ENCODE data around the gene AANAT.
A peak's percentile ranks its signal among the peaks of the same experiment; 100 is the strongest.

AANAT gene

GRCh38 chr17:76501018-76501826 is 33.8 kb downstream of the AANAT start, which contains the start of gene RHBDF2 (continued):
- TF ChIP-seq ZNF211 (tag by site-specific recombination; IDR thresholded peaks at IDR 0.05; ENCODE audit: low read depth) (no peak), ZNF174 (tag by site-specific recombination; IDR thresholded peaks at IDR 0.05) (no peak), ZNF561 (tag by site-specific recombination; IDR thresholded peaks at IDR 0.05; ENCODE audit: borderline replicate concordance) (peak; percentile 92), PRDM10 (tag by site-specific recombination; IDR thresholded peaks at IDR 0.05) (no peak), ZNF558 (tag by site-specific recombination; IDR thresholded peaks at IDR 0.05) (no peak), ZNF473 (tag by site-specific recombination; IDR thresholded peaks at IDR 0.05) (no peak), ZXDB (tag by site-specific recombination; IDR thresholded peaks at IDR 0.05) (no peak), ZNF837 (tag by site-specific recombination; IDR thresholded peaks at IDR 0.05) (no peak), ZNF585B (tag by site-specific recombination; IDR thresholded peaks at IDR 0.05) (no peak), ZSCAN16 (tag by site-specific recombination; IDR thresholded peaks at IDR 0.05) (no peak)
- TF ChIP-seq, protein P1, sequence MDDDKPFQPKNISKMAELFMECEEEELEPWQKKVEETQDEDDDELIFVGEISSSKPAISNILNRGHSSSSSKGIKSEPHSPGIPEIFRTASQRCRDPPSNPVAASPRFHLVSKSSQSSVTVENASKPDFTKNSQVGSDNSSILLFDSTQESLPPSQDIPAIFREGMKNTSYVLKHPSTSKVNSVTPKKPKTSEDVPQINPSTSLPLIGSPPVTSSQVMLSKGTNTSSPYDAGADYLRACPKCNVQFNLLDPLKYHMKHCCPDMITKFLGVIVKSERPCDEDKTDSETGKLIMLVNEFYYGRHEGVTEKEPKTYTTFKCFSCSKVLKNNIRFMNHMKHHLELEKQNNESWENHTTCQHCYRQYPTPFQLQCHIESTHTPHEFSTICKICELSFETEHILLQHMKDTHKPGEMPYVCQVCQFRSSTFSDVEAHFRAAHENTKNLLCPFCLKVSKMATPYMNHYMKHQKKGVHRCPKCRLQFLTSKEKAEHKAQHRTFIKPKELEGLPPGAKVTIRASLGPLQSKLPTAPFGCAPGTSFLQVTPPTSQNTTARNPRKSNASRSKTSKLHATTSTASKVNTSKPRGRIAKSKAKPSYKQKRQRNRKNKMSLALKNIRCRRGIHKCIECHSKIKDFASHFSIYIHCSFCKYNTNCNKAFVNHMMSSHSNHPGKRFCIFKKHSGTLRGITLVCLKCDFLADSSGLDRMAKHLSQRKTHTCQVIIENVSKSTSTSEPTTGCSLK (tag by site-specific recombination; IDR thresholded peaks at IDR 0.05), result no peak

DNA sequence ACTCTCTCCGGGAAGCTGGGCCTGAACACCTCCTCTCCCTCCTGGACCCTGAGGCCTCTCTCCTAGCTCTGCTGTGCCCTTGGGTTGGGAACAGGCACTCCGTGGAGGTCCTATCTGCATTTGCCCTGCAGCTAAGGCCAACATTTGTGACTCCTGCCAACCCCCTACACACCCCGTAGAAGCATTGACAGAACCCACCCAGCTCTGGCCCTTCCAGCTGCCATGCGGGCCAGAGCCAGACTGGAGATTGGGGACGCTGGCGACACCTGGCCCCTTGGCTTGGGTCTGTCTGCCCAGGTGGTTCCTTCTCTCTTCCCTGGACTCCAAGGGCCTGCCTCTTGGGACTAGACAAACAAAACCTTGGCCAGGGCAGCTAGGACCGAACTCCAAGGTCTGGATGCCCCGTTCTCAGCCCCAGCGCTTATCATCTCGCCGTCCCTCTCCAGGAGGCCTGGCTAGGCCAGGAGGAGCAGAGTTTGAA is 34.5 kb downstream of the AANAT start:
- H3K4me3 ChIP-seq (ENCODE audit: low read depth, low read length), result no peak overlapping the region
- H3K36me3 ChIP-seq (ENCODE audit: control insufficient read depth in 2 of 2, insufficient read depth in 1 of 2, low read length in 2 of 2), result no peaks in the 10 kb centered on the region
- peaks cover 16% of the 10 kb centered on the region for H3K4me1 ChIP-seq (ENCODE audit: control insufficient read depth, insufficient read depth, low read length)
- CTCF ChIA-PET, result interaction anchor here (0.6 to 7.3 kb wide), 10 partner anchors 9 to 199 kb away, joined by 3 to 58 read pairs (median 6); partner anchors contain the start of genes AANAT and UBE2O
- peak overlapping the region; percentile 39; the same call in 1 of the 2 replicates for H3K27ac ChIP-seq (ENCODE audit: extremely low read depth, low read depth, low read length)
- H3K9me3 ChIP-seq (ENCODE audit: control insufficient read depth, insufficient read depth, low read depth, low read length), result no peaks in the 10 kb centered on the region
- POLR2A ChIA-PET, result interaction anchor here (0.6 to 1.6 kb wide), 5 partner anchors 21 to 169 kb away, joined by 3 to 5 read pairs (median 5); partner anchors contain the start of gene AANAT
- TF ChIP-seq ZBTB8A (tag by site-specific recombination; IDR thresholded peaks at IDR 0.05), result no peak
- TF ChIP-seq SALL2 (tag by site-specific recombination; IDR thresholded peaks at IDR 0.05; ENCODE audit: borderline replicate concordance), result no peak
- TF ChIP-seq ZIC2 (tag by site-specific recombination; IDR thresholded peaks at IDR 0.05), result peak; percentile 8; the same call in 1 of the 2 replicates
- TF ChIP-seq CTCF (tag by site-specific recombination; IDR thresholded peaks at IDR 0.05), result 0 out of 2 replicates have a peak, but pooled peaks have one; percentile 5
- TF ChIP-seq SCRT2 (tag by site-specific recombination; IDR thresholded peaks at IDR 0.05), result no peak
- TF ChIP-seq ZBTB48 (tag by site-specific recombination; IDR thresholded peaks at IDR 0.05), result 0 out of 2 replicates have a peak, but pooled peaks have one; percentile 11
- peak; percentile 4; the same call in 1 of the 2 replicates for TF ChIP-seq ZBTB20 (tag by site-specific recombination; IDR thresholded peaks at IDR 0.05)
- TF ChIP-seq KLF1 (tag by site-specific recombination; IDR thresholded peaks at IDR 0.05), result 0 out of 2 replicates have a peak, but pooled peaks have one; percentile 2
- no peak for TF ChIP-seq ZNF248 (tag by site-specific recombination; IDR thresholded peaks at IDR 0.05)
- TF ChIP-seq ZNF624 (tag by site-specific recombination; IDR thresholded peaks at IDR 0.05), result no peak

Measured in HEK293 (cell line).